Keratinocyte (primary cell): ENCODE results near the gene FOS. TPM values are rescaled to one million over a fixed set of nuclear protein-coding genes. Genes with fewer than 3 reads are reported as not detected.

Experiments
- DNase-seq: peaks from one replicate; pipeline ENCODE4 v3.0.0-alpha.2; 2011; ENCODE audit warnings: low read depth, missing footprints, low spot score
- FAIRE-seq: peaks from 2 replicates; lab custom pipeline; 2011; peaks lifted over from hg19 to GRCh38; lab: Jason Lieb, UNC
- H2AFZ ChIP-seq: 2 replicates; pipeline ENCODE4 v1.6.0; 2012; ENCODE audit warnings: low read length, control low read depth, inconsistent platforms; ENCODE audit not compliant: control insufficient read depth
- H3K27ac ChIP-seq: 2 replicates; pipeline ENCODE4 v1.5.1; 2011; ENCODE audit warnings: low read length; ENCODE audit not compliant: control insufficient read depth, insufficient read depth
- H3K27me3 ChIP-seq: 3 replicates; pipeline ENCODE4 v1.6.0; 2011; ENCODE audit warnings: low read length; ENCODE audit not compliant: control insufficient read depth, insufficient read depth; ENCODE audit errors: extremely low read depth
- H3K36me3 ChIP-seq, 2 experiments: 2 replicates in 1 of 2; 3 replicates in 1 of 2; pipeline ENCODE4 v1.5.1; 2011; ENCODE audit warnings: low read length in 2 of 2, mild to moderate bottlenecking in 1 of 2; ENCODE audit not compliant: control insufficient read depth in 2 of 2, insufficient read depth in 2 of 2; ENCODE audit errors: extremely low read depth in 1 of 2
- H3K4me1 ChIP-seq: 3 replicates; pipeline ENCODE4 v1.5.1; 2011; ENCODE audit warnings: low read length; ENCODE audit not compliant: control insufficient read depth, insufficient read depth; ENCODE audit errors: extremely low read depth
- H3K4me2 ChIP-seq: 3 replicates; pipeline ENCODE4 v1.6.0; 2011; ENCODE audit warnings: low read depth, low read length; ENCODE audit not compliant: control insufficient read depth, insufficient read depth; ENCODE audit errors: extremely low read depth
- H3K4me3 ChIP-seq, 3 experiments: fragments of 200-600 bp in 1 of 3; sonication (generic) in 1 of 3; 2 replicates in 2 of 3; 3 replicates in 1 of 3; pipeline ENCODE4 v1.5.1; 2011 to 2016; ENCODE audit warnings: low read length in 3 of 3, mild to moderate bottlenecking in 3 of 3, control low read depth in 2 of 3, inconsistent platforms in 1 of 3, low read depth in 1 of 3, mixed read lengths in 1 of 3, mixed run types in 1 of 3, moderate library complexity in 1 of 3; ENCODE audit not compliant: control insufficient read depth in 2 of 3, insufficient read depth in 2 of 3; ENCODE audit errors: extremely low read depth in 1 of 3
- H3K79me2 ChIP-seq: 2 replicates; pipeline ENCODE4 v1.6.0; 2012; ENCODE audit warnings: low read length; ENCODE audit not compliant: control insufficient read depth, insufficient read depth
- H3K9ac ChIP-seq: 3 replicates; pipeline ENCODE4 v1.6.0; 2011; ENCODE audit warnings: low read length; ENCODE audit not compliant: control insufficient read depth, insufficient read depth; ENCODE audit errors: extremely low read depth
- H3K9me1 ChIP-seq: 3 replicates; pipeline ENCODE4 v1.6.0; 2011; ENCODE audit warnings: low read length; ENCODE audit not compliant: control insufficient read depth, insufficient read depth; ENCODE audit errors: extremely low read depth
- H3K9me3 ChIP-seq: 2 replicates; pipeline ENCODE4 v1.5.1; 2012; ENCODE audit warnings: low read depth, low read length; ENCODE audit not compliant: control insufficient read depth
- H4K20me1 ChIP-seq: 3 replicates; pipeline ENCODE4 v1.6.0; 2011; ENCODE audit warnings: low read length; ENCODE audit not compliant: control insufficient read depth, insufficient read depth; ENCODE audit errors: extremely low read depth
- CTCF ChIP-seq, 3 experiments: IDR thresholded peaks in 1 of 3; conservative IDR thresholded peaks in 1 of 3; optimal IDR thresholded peaks in 1 of 3; 2 replicates in 2 of 3; 3 replicates in 1 of 3; pipeline versions ENCODE3 to v1.5.1; 2011; ENCODE audit warnings: low read length in 3 of 3, mild to moderate bottlenecking in 3 of 3, moderate library complexity in 2 of 3, control low read depth in 1 of 3, inconsistent platforms in 1 of 3; ENCODE audit not compliant: insufficient read depth in 2 of 3; ENCODE audit errors: extremely low read depth in 1 of 3
- EZH2 ChIP-seq: IDR thresholded peaks from one replicate; pipeline ENCODE4 v1.6.1; 2012; ENCODE audit warnings: inconsistent platforms, mild to moderate bottlenecking, low read length, moderate library complexity
- dilution Hi-C: fragments of 300-500 bp; cut with MboI; formaldehyde crosslinking; loops from one replicate; pipeline ENCODE4 v1.7.0; 2020; ENCODE audit warnings: low sequenced_read_pairs; ENCODE audit not compliant: extremely low pct_ligation_motif_present
- polyA plus RNA-seq, 5 experiments: library from polyadenylated mRNA; depleted of rRNA in 3 of 5; stranded (reverse) in 3 of 5; stranded (forward) in 1 of 5; unstranded in 1 of 5; fragments of >200 nt; gene quantifications; 1 replicate in 1 of 5; 2 replicates in 3 of 5; 3 replicates in 1 of 5; pipeline versions ENCODE4 v1.2.1 to v1.2.3, GENCODE V29; 2011 to 2012; ENCODE audit warnings: missing spikeins in 2 of 5, low read depth in 1 of 5, low replicate concordance in 1 of 5

The FOS gene
- polyA plus RNA-seq, 1 donor (not counting 4 experiments of a cell fraction or from before 2014, with no cell fraction given) = 121 TPM

DNA sequence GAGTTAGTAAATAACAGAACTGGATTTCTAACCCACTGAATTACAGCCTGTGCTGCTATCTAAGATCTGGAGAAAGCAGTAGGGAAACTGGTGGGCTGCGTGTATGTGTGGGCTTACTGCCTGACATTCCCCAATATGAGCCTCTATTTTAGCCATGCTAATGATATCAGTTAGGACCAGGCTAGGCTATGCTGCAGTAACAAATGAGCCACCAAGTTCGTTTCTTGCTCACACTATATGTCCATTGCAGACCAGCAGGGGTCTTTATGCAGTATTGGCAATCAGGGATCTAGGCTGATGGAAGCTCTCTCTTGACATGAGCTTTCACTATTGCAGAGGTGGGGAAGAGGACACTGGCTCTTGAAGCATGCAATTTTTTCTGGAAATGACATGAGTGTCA is 40.4 kb downstream of the FOS start:
- Histone ChIP-seq H3K79me2 (no peaks in the 10 kb centered on the region), H2AFZ (no peak overlapping the region), H3K27me3 (peaks cover 4% of the 10 kb centered on the region), H3K36me3 (no peaks in the 10 kb centered on the region), H3K4me1 (no peaks in the 10 kb centered on the region), H3K9me1 (no peaks in the 10 kb centered on the region), H3K27ac (no peak overlapping the region), H3K4me3 (no peak overlapping the region), H3K9ac (no peak overlapping the region), H3K4me2 (no peak overlapping the region), H3K9me3 (no peaks in the 10 kb centered on the region), H4K20me1 (no peaks in the 10 kb centered on the region)
- no peak for FAIRE-seq
- no peak for DNase-seq
- TF ChIP-seq CTCF (optimal IDR thresholded peaks at IDR 0.05 in 1 of 3, IDR thresholded peaks at IDR 0.05 in 1 of 3, conservative IDR thresholded peaks at IDR 0.05 in 1 of 3; ENCODE audit: extremely low read depth in 1 of 3, insufficient read depth in 2 of 3, low read length in 3 of 3) = no peak
- dilution Hi-C loops = no loop called here

- no peaks in the 10 kb centered on the region for H4K20me1 ChIP-seq
- H3K27ac ChIP-seq = no peak overlapping the region
- no peak overlapping the region for H2AFZ ChIP-seq
- H3K9ac ChIP-seq = no peak overlapping the region
- H3K4me2 ChIP-seq = no peak overlapping the region
- TF ChIP-seq EZH2 (no peak), CTCF (optimal IDR thresholded peaks at IDR 0.05 in 1 of 3, IDR thresholded peaks at IDR 0.05 in 1 of 3, conservative IDR thresholded peaks at IDR 0.05 in 1 of 3; ENCODE audit: extremely low read depth in 1 of 3, insufficient read depth in 2 of 3, low read length in 3 of 3) (no peak)
- no peaks in the 10 kb centered on the region for H3K36me3 ChIP-seq
- DNase-seq = no peak
- no peaks in the 10 kb centered on the region for H3K79me2 ChIP-seq
- H3K4me1 ChIP-seq = no peaks in the 10 kb centered on the region
- peaks cover 8% of the 10 kb centered on the region for H3K27me3 ChIP-seq
- no peaks in the 10 kb centered on the region for H3K9me1 ChIP-seq
- H3K4me3 ChIP-seq = no peak overlapping the region
- FAIRE-seq = no peak
- H3K9me3 ChIP-seq = no peaks in the 10 kb centered on the region
- dilution Hi-C loops = no loop called here
Measured at GRCh38 chr14:75320196-75320595, 41.6 kb downstream of the FOS start.
